Measurements from ENCODE around the gene LILRB4. TPM values are rescaled to one million over a fixed set of nuclear protein-coding genes. Genes with fewer than 3 reads are reported as not detected.
A peak's percentile ranks its signal among the peaks of the same experiment; 100 is the strongest.
"Not testable (repeated sequence)": the region's sequence is repeated elsewhere in the genome, so short reads cannot be mapped to it uniquely, and the experiment has no call there.

The LILRB4 gene
- polyA plus RNA-seq, 3 donors from 2014 or later = 0.27 to 7.4 (median 0.69) TPM

DNA sequence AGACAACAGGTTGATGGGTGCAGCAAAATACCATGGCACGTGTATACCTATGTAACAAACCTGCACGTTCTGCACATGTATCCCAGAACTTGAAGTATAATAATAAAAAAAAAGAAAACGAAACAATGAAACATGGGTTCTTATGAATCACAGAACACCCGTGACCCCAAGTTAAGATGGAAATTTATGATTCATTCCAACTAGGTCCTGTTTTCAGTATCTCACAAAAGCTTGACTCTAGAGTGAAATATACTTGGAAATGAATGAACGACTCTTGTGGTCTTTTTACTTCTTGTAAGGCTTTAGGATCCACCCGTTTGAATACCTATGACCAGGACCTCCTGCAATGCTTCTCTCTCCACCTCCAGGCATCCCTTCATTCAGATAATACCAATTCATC lies 3.5 kb upstream of the LILRB4 start:
- H3K4me1 Mint-ChIP-seq = no peaks in the 10 kb centered on the region
- H3K27ac Mint-ChIP-seq = no peak overlapping the region
- peaks cover 8 to 23% (median 10%) of the 10 kb centered on the region in 3 donors for H3K27me3 Mint-ChIP-seq (ENCODE audit: low read depth in 3 of 3)

DNA sequence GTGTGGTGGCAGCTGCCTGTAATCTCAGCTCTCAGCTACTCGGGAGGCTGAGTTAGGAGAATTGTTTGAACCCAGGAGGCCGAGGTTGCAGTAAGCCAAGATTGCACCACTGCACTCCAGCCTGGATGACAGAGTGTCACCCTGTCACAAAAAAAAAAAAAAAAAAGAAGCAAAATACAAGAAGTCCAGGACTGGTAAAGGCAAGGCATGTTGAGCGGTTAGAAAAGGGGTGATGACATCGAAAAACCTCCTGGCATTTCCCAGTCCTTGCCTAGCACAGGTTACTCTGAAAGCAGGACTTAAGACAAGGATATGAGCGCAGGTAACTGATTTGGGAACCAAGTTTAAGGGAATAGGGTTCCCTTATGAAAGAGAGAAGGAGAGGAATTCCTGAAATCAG lies 2.5 kb upstream of the LILRB4 start:
- Mint-ChIP-seq H3K4me1 (no peaks in the 10 kb centered on the region), H3K4me3 (no peak overlapping the region), H3K36me3 (no peaks in the 10 kb centered on the region), H3K27me3 (ENCODE audit: low read depth in 3 of 3) (peaks cover 4 to 23% (median 6%) of the 10 kb centered on the region in 3 donors), H3K9me3 (no peaks in the 10 kb centered on the region), H3K27ac (no peak overlapping the region)
- no peak for DNase-seq

More for the DNA sequence above, 3.5 kb upstream of the LILRB4 start:
- H3K36me3 Mint-ChIP-seq = no peaks in the 10 kb centered on the region
- H3K4me3 Mint-ChIP-seq = no peak overlapping the region
- H3K9me3 Mint-ChIP-seq = no peaks in the 10 kb centered on the region
- no peak for DNase-seq

DNA sequence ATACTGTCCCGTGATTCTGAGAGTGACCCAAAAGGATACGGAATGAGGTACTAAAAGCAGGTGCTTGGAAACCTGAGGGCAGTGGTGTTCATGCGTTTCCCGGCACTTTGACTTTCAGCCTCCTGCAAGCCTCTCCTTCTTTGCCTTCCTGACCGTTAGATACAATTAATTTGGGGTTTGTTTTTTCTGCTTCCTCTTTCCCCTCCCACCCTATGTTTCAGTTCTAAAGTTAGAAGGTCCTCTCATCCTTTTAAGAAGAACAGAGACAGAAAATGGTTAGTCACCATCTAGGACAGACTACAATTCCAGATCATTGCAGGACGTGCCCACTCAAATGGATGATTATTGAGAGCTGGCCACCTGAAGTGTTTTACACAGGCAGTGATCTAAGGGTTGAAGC lies 1.8 kb upstream of the LILRB4 start:
- H3K36me3 Mint-ChIP-seq = no peaks in the 10 kb centered on the region

DNA sequence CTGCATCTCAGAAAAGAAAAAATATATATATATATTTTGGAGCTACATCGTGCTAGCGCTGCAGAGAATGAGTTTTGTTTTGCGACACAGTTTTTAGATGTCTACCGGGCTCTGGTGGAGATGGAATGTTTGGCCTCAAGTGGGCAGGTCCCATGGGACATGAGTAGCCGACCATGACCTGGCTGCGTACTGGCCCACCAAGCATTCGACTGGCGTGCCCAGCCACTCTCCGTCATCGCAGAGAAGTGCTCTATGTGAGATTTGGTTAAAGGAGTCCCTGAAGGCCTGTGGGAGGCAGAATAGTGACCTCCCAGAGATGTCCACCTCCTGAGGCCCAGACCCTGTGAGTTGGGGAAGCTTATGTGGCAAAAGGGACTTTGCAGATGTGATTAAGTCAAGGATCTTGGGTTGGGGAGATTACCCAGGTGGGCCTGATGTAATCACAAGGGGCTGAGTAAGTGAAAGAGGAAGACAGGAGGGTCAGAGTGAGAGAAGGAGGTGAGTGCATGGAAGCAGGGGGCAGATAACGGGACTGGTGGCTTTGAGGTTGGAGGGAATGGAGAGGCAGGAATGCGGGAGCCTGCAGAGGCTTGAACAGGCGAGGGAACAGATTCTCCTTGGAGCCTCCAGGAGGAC lies 821 bp upstream of the LILRB4 start:
- no peaks in the 10 kb centered on the region for H3K9me3 Mint-ChIP-seq
- H3K27ac Mint-ChIP-seq = no peak overlapping the region
- peaks cover 6 to 19% (median 6%) of the 10 kb centered on the region in 3 donors for H3K27me3 Mint-ChIP-seq (ENCODE audit: low read depth in 3 of 3)
- H3K4me3 Mint-ChIP-seq = no peak overlapping the region
- no peaks in the 10 kb centered on the region for H3K4me1 Mint-ChIP-seq
- DNase-seq = no peak
- H3K36me3 Mint-ChIP-seq = no peaks in the 10 kb centered on the region

More for the DNA sequence above, 1.8 kb upstream of the LILRB4 start:
- no peak for DNase-seq
- Mint-ChIP-seq H3K27ac (no peak overlapping the region), H3K4me3 (no peak overlapping the region), H3K9me3 (no peaks in the 10 kb centered on the region), H3K27me3 (ENCODE audit: low read depth in 3 of 3) (peaks cover 6 to 20% (median 7%) of the 10 kb centered on the region in 3 donors), H3K4me1 (no peaks in the 10 kb centered on the region)

DNA sequence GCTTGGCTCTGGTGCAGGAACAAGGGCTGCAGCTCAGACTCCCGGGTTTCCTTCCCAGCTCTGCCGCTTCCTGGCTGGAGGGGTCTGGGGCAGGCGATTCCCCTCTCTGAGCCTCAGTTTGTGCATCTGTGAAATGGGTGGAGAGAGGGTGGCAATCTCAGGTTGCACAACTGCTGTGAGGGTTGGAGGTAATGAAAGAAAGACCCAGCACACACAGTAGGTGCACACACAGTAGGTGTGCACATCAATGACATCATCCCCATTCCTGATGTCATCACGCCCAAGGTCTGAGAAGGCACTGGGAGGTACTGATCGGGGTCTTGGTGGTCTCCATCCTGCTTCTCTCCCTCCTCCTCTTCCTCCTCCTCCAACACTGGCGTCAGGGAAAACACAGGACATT lies 2.7 kb downstream of the LILRB4 start:
- Mint-ChIP-seq H3K9me3 (peaks cover 0 to 17% (median 7%) of the 10 kb centered on the region in 6 donors), H3K27me3 (ENCODE audit: low read depth in 3 of 3) (peaks cover 6 to 17% (median 10%) of the 10 kb centered on the region in 3 donors), H3K36me3 (no peaks in the 10 kb centered on the region), H3K4me1 (no peaks in the 10 kb centered on the region), H3K4me3 (no peak overlapping the region), H3K27ac (no peak overlapping the region)
- DNase-seq = no peak

DNA sequence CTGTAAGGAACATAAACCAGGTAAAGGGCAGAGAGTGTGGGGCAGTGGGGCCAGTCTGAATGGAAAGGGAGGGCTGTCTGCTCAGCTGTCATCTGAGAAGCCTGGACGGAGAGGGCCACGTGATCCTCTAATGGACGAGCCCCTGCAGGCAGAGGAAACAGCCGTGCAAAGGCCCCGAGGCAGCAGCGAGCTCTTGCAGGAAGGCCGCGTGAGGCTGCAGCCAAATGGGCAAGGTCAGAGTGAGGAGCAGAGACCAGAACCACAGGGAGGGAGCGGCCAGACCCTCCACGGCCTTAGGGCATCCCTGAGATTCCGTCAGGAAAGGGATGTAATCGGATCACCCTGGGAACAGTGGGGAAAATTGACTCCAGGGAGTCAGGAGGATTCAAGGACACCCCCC lies 4.4 kb downstream of the LILRB4 start:
- H3K36me3 Mint-ChIP-seq = no peaks in the 10 kb centered on the region
- no peaks in the 10 kb centered on the region for H3K4me1 Mint-ChIP-seq
- peaks cover 0 to 17% (median 7%) of the 10 kb centered on the region in 6 donors for H3K9me3 Mint-ChIP-seq
- H3K27ac Mint-ChIP-seq = no peak overlapping the region
- H3K27me3 Mint-ChIP-seq (ENCODE audit: low read depth in 3 of 3) = peaks cover 7 to 12% (median 11%) of the 10 kb centered on the region in 3 donors
- H3K4me3 Mint-ChIP-seq = no peak overlapping the region
- no peak for DNase-seq

DNA sequence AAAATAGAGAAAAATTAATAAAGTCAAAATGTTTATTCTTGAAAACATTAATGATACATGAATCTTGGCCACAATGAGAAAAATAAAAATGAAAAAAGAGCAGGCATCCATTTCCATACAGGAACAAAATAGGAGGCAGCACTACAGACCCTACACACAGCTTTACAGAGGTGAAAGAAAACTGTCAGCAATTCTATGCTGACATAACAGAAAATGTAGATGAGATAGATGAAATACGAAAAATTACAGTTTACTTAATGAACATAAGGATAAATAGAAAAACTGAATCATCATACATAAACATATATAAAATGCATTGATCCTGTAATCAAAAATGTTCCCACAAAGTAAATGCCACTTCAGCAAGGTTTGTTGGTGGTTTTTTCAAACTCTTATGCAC lies 5.6 kb downstream of the LILRB4 start:
- H3K9me3 Mint-ChIP-seq = peaks cover 0 to 17% (median 7%) of the 10 kb centered on the region in 6 donors
- no peak overlapping the region for H3K4me3 Mint-ChIP-seq
- DNase-seq = no peak
- H3K27ac Mint-ChIP-seq = no peak overlapping the region
- no peaks in the 10 kb centered on the region for H3K36me3 Mint-ChIP-seq
- H3K27me3 Mint-ChIP-seq (ENCODE audit: low read depth in 3 of 3) = peaks cover 7 to 11% (median 10%) of the 10 kb centered on the region in 3 donors
- H3K4me1 Mint-ChIP-seq = no peaks in the 10 kb centered on the region

DNA sequence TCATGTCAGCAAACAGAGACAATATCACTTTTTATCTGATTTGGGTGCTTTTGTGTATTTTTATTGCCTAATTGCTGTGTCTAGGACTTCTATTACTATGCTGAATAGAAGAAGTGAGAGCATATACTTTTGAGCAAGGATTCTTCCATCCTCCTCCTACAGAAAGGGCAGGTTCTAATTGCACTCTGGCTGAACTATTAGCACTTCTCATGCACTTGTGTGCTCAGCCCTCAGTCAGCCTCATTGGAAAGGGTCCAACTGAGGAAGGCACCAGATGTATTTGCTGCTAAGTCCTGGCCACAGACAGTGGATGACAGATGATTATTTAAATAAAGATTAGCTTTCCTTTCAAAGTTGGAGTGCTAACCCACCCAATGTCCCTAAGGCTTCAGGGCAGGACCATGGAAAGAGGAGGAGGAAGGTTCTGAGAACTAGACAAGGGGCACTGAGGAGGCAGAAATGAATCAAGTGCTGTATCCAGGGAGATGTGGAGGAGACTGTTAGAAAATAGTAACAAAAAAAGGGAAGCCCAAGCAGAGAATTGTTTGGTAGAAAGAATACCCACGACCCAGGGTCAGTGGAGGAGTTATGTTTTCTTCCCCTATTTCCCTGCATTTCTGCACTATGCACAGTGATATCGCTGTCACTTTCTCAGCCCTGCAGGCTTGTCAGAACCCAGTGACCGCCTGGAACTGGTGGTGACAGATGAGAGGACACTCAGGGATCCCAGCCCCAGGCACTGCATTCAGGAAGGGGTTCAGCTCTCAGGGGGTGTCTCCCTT lies 8.0 kb downstream of the LILRB4 start:
- Mint-ChIP-seq H3K4me1 (peaks cover 0 to 2% of the 10 kb centered on the region in 2 donors), H3K9me3 (peaks cover 0 to 17% (median 7%) of the 10 kb centered on the region in 6 donors), H3K27ac (no peak overlapping the region), H3K36me3 (no peaks in the 10 kb centered on the region), H3K4me3 (no peak overlapping the region), H3K27me3 (ENCODE audit: low read depth in 3 of 3) (peaks cover 8 to 14% (median 10%) of the 10 kb centered on the region in 3 donors)
- no peak for DNase-seq

DNA sequence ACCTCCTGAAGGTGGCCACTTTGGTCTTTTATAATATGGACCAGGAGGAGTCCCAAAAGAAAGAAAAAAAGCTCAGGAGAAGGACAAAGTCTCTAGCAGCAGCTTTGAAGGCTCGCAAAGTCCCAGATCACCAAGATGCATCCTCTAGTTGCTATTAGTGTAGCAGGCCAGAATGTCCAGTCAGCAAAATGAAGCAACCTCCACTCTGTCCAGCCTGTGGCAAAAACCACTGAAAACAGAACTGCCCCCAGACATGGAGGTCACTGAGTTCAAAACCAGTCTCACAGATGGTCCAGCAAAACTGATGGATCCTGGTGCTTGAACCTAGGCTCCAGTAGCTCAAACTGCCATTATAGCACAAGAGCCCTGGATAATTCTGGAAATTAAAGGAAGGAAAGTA lies 10.4 kb downstream of the LILRB4 start:
- H3K36me3 Mint-ChIP-seq = no peaks in the 10 kb centered on the region
- peaks cover 7 to 14% (median 11%) of the 10 kb centered on the region in 3 donors for H3K27me3 Mint-ChIP-seq (ENCODE audit: low read depth in 3 of 3)
- no peak overlapping the region for H3K27ac Mint-ChIP-seq
- H3K9me3 Mint-ChIP-seq = peaks cover 0 to 13% (median 4%) of the 10 kb centered on the region in 6 donors
- no peak for DNase-seq
- peaks cover 2 to 5% of the 10 kb centered on the region in 2 donors for H3K4me1 Mint-ChIP-seq
- H3K4me3 Mint-ChIP-seq = no peak overlapping the region

DNA sequence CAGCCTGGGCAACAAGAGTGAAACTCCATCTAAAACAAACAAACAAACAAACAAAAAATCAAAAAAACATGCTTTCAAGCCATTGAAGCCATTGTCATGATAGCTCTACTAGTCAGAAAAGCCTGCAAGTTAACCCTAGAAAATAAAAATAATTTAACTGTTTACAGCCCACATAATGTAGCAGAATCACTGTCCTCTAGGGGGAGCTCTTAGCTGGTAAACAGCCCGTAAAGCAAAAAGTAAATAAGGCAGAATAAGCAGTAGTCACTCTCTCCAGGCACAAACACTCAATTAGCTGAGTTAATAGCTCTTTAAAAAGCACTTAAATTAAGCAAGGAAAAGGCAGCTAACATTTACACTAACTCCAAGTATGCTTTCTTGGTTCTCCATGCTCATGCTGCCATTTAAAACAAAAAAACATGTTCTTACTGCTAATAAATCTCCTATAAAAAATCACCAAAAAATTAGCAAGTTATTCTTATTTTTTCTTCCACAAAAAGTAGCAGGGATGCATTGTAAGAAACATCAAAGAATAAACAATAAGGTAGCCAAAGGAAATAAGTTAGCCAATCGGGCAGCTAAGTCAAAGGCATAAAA lies 11.3 kb downstream of the LILRB4 start:
- Mint-ChIP-seq H3K4me1 (peaks cover 2 to 5% of the 10 kb centered on the region in 2 donors), H3K4me3 (no peak overlapping the region), H3K9me3 (peaks cover 0 to 4% (median 0%) of the 10 kb centered on the region in 6 donors), H3K27me3 (ENCODE audit: low read depth in 3 of 3) (peaks cover 7 to 15% (median 14%) of the 10 kb centered on the region in 3 donors), H3K36me3 (no peaks in the 10 kb centered on the region), H3K27ac (no peak overlapping the region)
- DNase-seq = peak; percentile 28 to 46 (median 30)

DNA sequence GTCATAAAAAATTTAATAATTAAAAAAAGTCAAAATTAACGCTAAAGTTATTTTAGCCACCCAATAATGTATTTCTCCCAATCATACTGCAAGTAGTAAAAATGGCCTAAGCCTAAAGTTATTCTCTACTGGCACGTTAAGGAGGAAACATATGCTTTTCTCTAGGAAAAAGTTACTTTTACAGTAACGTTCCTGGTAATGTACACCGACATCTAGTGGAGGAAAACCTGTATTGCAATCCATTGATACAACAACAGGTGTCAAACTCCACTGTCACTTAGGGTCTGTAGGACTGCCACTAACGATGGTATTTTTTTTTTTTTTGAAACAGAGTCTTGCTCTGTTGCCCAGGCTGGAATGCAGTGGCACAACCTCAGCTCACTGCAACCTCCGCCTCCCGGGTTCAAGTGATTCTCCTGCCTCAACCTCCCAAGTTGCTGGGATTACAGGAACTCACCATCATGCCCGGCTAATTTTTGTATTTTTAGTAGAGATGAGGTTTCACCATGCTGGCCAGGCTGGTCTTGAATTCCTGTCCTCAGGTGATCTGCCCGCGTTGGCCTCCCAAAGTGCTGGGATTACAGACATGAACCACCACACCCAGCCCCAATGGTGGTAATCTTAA lies 13.5 kb downstream of the LILRB4 start:
- H3K27me3 Mint-ChIP-seq (ENCODE audit: low read depth in 3 of 3) = peaks cover 2 to 17% (median 15%) of the 10 kb centered on the region in 3 donors
- DNase-seq = peak; percentile 45 to 52 (median 51)
- not testable (repeated sequence) for H3K36me3 Mint-ChIP-seq, H3K4me3 Mint-ChIP-seq, H3K27ac Mint-ChIP-seq, H3K9me3 Mint-ChIP-seq, H3K4me1 Mint-ChIP-seq

DNA sequence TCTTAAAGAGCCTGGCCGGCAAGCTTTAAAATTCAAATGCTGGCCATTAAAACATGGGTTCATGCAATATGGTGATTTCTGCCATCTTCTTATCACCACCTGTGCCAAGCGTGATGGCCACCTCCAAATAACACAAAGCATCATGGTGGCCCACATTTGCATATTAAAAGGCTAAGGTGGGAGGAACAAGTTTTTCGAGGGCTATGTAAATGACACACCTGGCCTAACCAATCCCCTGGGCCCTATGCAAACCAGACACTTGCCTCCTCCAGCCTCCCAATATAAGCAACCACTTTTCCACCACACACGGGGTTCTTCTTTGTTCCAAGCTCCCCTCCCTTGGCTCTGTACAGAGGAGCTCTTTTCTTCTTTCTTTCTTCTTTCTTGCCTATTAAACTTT lies 14.4 kb downstream of the LILRB4 start:
- no peak overlapping the region for H3K4me3 Mint-ChIP-seq
- DNase-seq = no peak
- H3K36me3 Mint-ChIP-seq = no peaks in the 10 kb centered on the region
- H3K27me3 Mint-ChIP-seq (ENCODE audit: low read depth in 3 of 3) = peaks cover 2 to 20% (median 18%) of the 10 kb centered on the region in 3 donors
- peaks cover 2 to 5% of the 10 kb centered on the region in 2 donors for H3K4me1 Mint-ChIP-seq
- no peaks in the 10 kb centered on the region for H3K9me3 Mint-ChIP-seq
- H3K27ac Mint-ChIP-seq = no peak overlapping the region

DNA sequence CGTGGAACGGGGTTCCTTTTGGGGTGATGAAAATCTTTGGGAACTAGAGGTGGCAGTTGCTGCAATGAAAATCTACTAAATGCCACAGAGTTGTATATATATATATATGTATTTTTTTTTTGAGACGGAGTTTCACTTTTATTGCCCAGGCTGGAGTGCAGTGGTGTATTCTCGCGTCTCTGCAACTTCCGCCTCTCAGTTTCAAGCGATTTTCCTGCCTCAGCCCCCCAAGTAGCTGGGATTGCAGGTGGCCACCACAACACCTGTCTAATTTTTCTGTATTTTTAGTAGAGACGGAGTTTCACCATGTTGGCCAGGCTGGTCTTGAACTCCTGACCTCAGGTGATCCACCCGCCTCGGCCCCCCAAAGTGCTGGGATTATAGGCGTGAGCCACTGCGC lies 18.8 kb downstream of the LILRB4 start:
- H3K4me3 Mint-ChIP-seq, H3K4me1 Mint-ChIP-seq, H3K9me3 Mint-ChIP-seq, H3K27ac Mint-ChIP-seq, H3K36me3 Mint-ChIP-seq, DNase-seq: not testable (repeated sequence)
- H3K27me3 Mint-ChIP-seq (ENCODE audit: low read depth in 3 of 3) = peaks cover 5 to 31% (median 19%) of the 10 kb centered on the region in 3 donors
